ENCODE results near the gene CLNK. TPM values are rescaled to one million over a fixed set of nuclear protein-coding genes. Genes with fewer than 3 reads are reported as not detected.

Gene CLNK
- total and polyA plus RNA-seq, 2 of the 8 experiments (the other 6 are each of a cell fraction or from before 2014, with no cell fraction given), result not detected

GRCh38 chr4:10701161-10701560, 16.6 kb upstream of the CLNK start:
- Histone ChIP-seq H3K79me2 (ENCODE audit: control insufficient read depth in 1 of 2, insufficient read depth in 2 of 2, low read length in 2 of 2) (no peaks in the 10 kb centered on the region), H3K27me3 (replicated peaks in 1 of 4; ENCODE audit: control insufficient read depth in 3 of 4, extremely low read depth in 1 of 4, insufficient read depth in 3 of 4, low read length in 3 of 4) (no peaks in the 10 kb centered on the region), H3K4me1 (replicated peaks in 1 of 4; ENCODE audit: control insufficient read depth in 3 of 4, insufficient read depth in 4 of 4, low read length in 3 of 4) (no peaks in the 10 kb centered on the region; a peak in 1 of 7 replicates), H4K20me1 (replicated peaks in 1 of 2; ENCODE audit: control insufficient read depth in 1 of 2, insufficient read depth in 2 of 2, low read length in 2 of 2) (no peaks in the 10 kb centered on the region), H3K56ac (replicated peaks; ENCODE audit: insufficient read length, low read depth, low read length) (no peak overlapping the region), H3K4ac (replicated peaks; ENCODE audit: insufficient read length, low read depth, low read length) (no peak overlapping the region), H2BK120ac (replicated peaks; ENCODE audit: low read depth, low read length) (no peak overlapping the region), H3K4me2 (ENCODE audit: insufficient read depth in 1 of 2, low read depth in 2 of 2, low read length in 2 of 2) (no peak overlapping the region), H3K9ac (replicated peaks in 1 of 4; ENCODE audit: extremely low read depth in 1 of 4, low read depth in 3 of 4, low read length in 3 of 4) (no peak overlapping the region), H4K5ac (ENCODE audit: insufficient read length, low read depth, low read length) (no peak overlapping the region), H3K18ac (ENCODE audit: extremely low read depth, low read length) (no peak overlapping the region), H4K91ac (replicated peaks; ENCODE audit: insufficient read length, low read length) (no peak overlapping the region), H2AFZ (ENCODE audit: low read length) (no peak overlapping the region), H3K23me2 (ENCODE audit: low read depth, low read length) (no peaks in the 10 kb centered on the region; the same call in 1 of the 2 replicates), H3K79me1 (ENCODE audit: low read depth, low read length) (no peaks in the 10 kb centered on the region), H3K23ac (ENCODE audit: insufficient read length) (no peak overlapping the region), H2BK15ac (ENCODE audit: low read length) (no peak overlapping the region), H2BK12ac (ENCODE audit: low read depth, low read length) (no peak overlapping the region), H3K9me3 (ENCODE audit: insufficient read depth in 2 of 2, low read depth in 1 of 2, low read length in 1 of 2) (no peaks in the 10 kb centered on the region), H3K4me3 (ENCODE audit: extremely low read depth in 1 of 4, insufficient read depth in 2 of 4, low read depth in 3 of 4, low read length in 4 of 4) (no peak overlapping the region), H2BK20ac (ENCODE audit: low read length) (no peak overlapping the region), H2AK5ac (ENCODE audit: low read depth, low read length) (no peak overlapping the region), H4K8ac (ENCODE audit: extremely low read depth, insufficient read depth, low read length) (no peak overlapping the region), H3K14ac (ENCODE audit: insufficient read length) (no peak overlapping the region), H3K36me3 (ENCODE audit: control insufficient read depth in 2 of 4, insufficient read depth in 4 of 4, low read length in 3 of 4) (no peaks in the 10 kb centered on the region), H3K27ac (ENCODE audit: low read depth, low read length) (no peak overlapping the region), H2BK5ac (ENCODE audit: low read depth, low read length) (no peak overlapping the region)
- no peak for DNase-seq (ENCODE audit: low read depth in 1 of 2, low spot score in 2 of 2)
- FAIRE-seq, result no peak
- no peak for TF ChIP-seq GTF2F1 (IDR thresholded peaks at IDR 0.05; ENCODE audit: borderline replicate concordance, low read depth, low read length)
- no peak for TF ChIP-seq MAFK (IDR thresholded peaks at IDR 0.05; ENCODE audit: low read depth, low read length)
- TF ChIP-seq CTCF (IDR thresholded peaks at IDR 0.05; ENCODE audit: control extremely low read depth in 1 of 3, insufficient read depth in 1 of 3, low read depth in 1 of 3, low read length in 3 of 3), result no peak
- TF ChIP-seq POLR2A (IDR thresholded peaks at IDR 0.05; ENCODE audit: control extremely low read depth in 1 of 2, low read depth in 2 of 2, low read length in 2 of 2), result no peak
- no peak for TF ChIP-seq KDM5A (IDR thresholded peaks at IDR 0.05; ENCODE audit: low read length)
- no peak for TF ChIP-seq TBP (IDR thresholded peaks at IDR 0.05; ENCODE audit: low read depth, low read length)
- no peak for TF ChIP-seq TEAD4 (IDR thresholded peaks at IDR 0.05; ENCODE audit: low read depth, low read length)
- TF ChIP-seq ASH2L (IDR thresholded peaks at IDR 0.05; ENCODE audit: low read length), result no peak
- no peak for TF ChIP-seq FOSL1 (IDR thresholded peaks at IDR 0.05; ENCODE audit: insufficient read depth, low read depth, low read length)
- WGBS, 2 experiments (ENCODE audit: extremely low coverage in 1 of 2, insufficient coverage in 1 of 2, insufficient read length in 1 of 2, insufficient replicate concordance in 2 of 2, low coverage in 1 of 2, low lambda C conversion rate in 2 of 2, missing lambda C conversion rate in 1 of 2), result 94% methylated on average over 3 of the region's 3 CpGs; no CpG with 5 or more reads in 1 of the 2 experiments
- POLR2A ChIA-PET (ENCODE audit: partially characterized antibody), result no interaction called here
- CTCF ChIA-PET (ENCODE audit: partially characterized antibody), result no interaction called here
